ENCODE measurements around the gene NME4. TPM values are rescaled to one million over a fixed set of nuclear protein-coding genes. Genes with fewer than 3 reads are reported as not detected.

Gene NME4
- total RNA-seq, 3 donors from 2014 or later (not counting 1 experiment from before 2014, with no cell fraction given): 10.7 to 27.4 (median 25.4) TPM

DNA sequence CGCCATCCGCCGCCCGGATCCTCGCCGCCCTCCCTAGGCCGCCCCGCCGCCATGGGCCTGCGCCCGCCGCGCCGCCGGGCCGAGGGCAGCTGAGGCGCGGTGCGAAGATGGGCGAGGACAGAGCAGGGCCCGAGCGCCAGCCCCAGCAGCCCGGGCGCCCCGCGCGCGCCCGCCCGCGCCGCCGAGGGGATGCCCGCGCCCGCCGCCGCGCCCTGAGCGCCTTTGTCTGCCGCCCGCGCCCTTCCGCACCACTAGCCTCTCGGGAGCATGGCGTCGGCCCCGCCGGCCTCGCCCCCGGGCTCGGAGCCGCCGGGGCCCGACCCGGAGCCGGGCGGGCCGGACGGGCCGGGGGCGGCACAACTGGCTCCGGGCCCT, 28.7 kb downstream of the NME4 start:
- TF ChIP-seq CTCF (IDR thresholded peaks at IDR 0.05): no peak
- no peak overlapping the region for H3K4me3 ChIP-seq (ENCODE audit: low read length)

GRCh38 chr16:426115-426905, 29.3 kb downstream of the NME4 start:
- peaks cover 28 to 41% of the 10 kb centered on the region in 2 donors for H3K4me1 Mint-ChIP-seq
- H3K4me3 Mint-ChIP-seq: peak overlapping the region; percentile 85
- intact Hi-C loops (cut with micrococcal nuclease): no loop called here
- peak overlapping the region; percentile 63 to 74 for H3K27ac Mint-ChIP-seq
- Histone ChIP-seq H3K27ac (ENCODE audit: low read length) (no peak overlapping the region), H3K27me3 (ENCODE audit: control insufficient read depth, insufficient read depth, low read length) (no peaks in the 10 kb centered on the region), H3K9me3 (ENCODE audit: control insufficient read depth, insufficient read depth, low read length) (no peaks in the 10 kb centered on the region), H3K36me3 (ENCODE audit: control insufficient read depth, insufficient read depth, low read length) (peaks cover 1% of the 10 kb centered on the region), H3K4me3 (ENCODE audit: low read length) (peak overlapping the region; percentile 25), H3K4me1 (ENCODE audit: control insufficient read depth, insufficient read depth, low read length) (peaks cover 24% of the 10 kb centered on the region)
- H3K9me3 Mint-ChIP-seq: no peaks in the 10 kb centered on the region
- DNase-seq: peak; percentile 19 to 26
- under 1% methylated on average over 97 of the region's 97 CpGs for WGBS (ENCODE audit: insufficient coverage)
- TF ChIP-seq CTCF (IDR thresholded peaks at IDR 0.05): no peak
- H3K36me3 Mint-ChIP-seq: no peaks in the 10 kb centered on the region
- H3K27me3 Mint-ChIP-seq (ENCODE audit: low read depth in 2 of 2): no peaks in the 10 kb centered on the region
- ATAC-seq: peak in 1 of 3 donors; percentile 2

More for the DNA sequence above, 28.7 kb downstream of the NME4 start:
- under 1% methylated on average over 63 of the region's 63 CpGs for WGBS (ENCODE audit: insufficient coverage)
- no peaks in the 10 kb centered on the region for H3K9me3 Mint-ChIP-seq
- peak overlapping the region; percentile 92 for H3K4me3 Mint-ChIP-seq
- Histone ChIP-seq H3K4me1 (ENCODE audit: control insufficient read depth, insufficient read depth, low read length) (peaks cover 24% of the 10 kb centered on the region), H3K27me3 (ENCODE audit: control insufficient read depth, insufficient read depth, low read length) (no peaks in the 10 kb centered on the region), H3K36me3 (ENCODE audit: control insufficient read depth, insufficient read depth, low read length) (peaks cover 1% of the 10 kb centered on the region), H3K27ac (ENCODE audit: low read length) (peak overlapping the region; percentile 97), H3K9me3 (ENCODE audit: control insufficient read depth, insufficient read depth, low read length) (no peaks in the 10 kb centered on the region)
- H3K4me1 Mint-ChIP-seq: peaks cover 28 to 36% of the 10 kb centered on the region in 2 donors
- H3K36me3 Mint-ChIP-seq: no peaks in the 10 kb centered on the region
- intact Hi-C loops (cut with micrococcal nuclease): loop anchor here (1.0 to 2.0 kb wide), 2 partner anchors 33 to 164 kb away; no protein-coding TSS in a partner anchor
- peak; percentile 58 to 77 (median 70) for ATAC-seq
- DNase-seq: peak in 1 of 2 donors; percentile 74
- peak overlapping the region; percentile 89 to 91 for H3K27ac Mint-ChIP-seq
- peaks cover 0 to 3% of the 10 kb centered on the region in 2 donors for H3K27me3 Mint-ChIP-seq (ENCODE audit: low read depth in 2 of 2)

DNA sequence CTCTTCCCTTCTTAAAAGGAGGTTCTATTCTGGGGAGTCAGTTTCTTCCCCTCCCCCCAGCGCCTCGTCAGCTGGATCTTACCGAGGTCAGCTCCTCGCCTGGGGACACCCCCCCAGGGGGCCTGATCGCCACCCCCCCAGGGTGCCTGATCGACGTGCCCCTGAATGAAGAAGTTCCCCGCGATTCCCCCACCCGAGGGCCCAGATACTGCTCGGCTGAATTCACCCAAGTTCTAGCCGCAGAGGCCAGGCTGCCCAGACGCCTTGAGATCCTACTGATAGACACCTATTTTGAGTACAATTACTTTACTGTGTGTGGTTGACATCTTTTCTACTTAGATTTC, 29.9 kb downstream of the NME4 start:
- no peaks in the 10 kb centered on the region for H3K27me3 Mint-ChIP-seq (ENCODE audit: low read depth in 2 of 2)
- no peaks in the 10 kb centered on the region for H3K36me3 Mint-ChIP-seq
- ATAC-seq: no peak
- H3K4me1 Mint-ChIP-seq: peaks cover 28 to 41% of the 10 kb centered on the region in 2 donors
- Histone ChIP-seq H3K27me3 (ENCODE audit: control insufficient read depth, insufficient read depth, low read length) (no peaks in the 10 kb centered on the region), H3K4me3 (ENCODE audit: low read length) (peak overlapping the region; percentile 25), H3K27ac (ENCODE audit: low read length) (no peak overlapping the region), H3K36me3 (ENCODE audit: control insufficient read depth, insufficient read depth, low read length) (peaks cover 1% of the 10 kb centered on the region), H3K9me3 (ENCODE audit: control insufficient read depth, insufficient read depth, low read length) (no peaks in the 10 kb centered on the region), H3K4me1 (ENCODE audit: control insufficient read depth, insufficient read depth, low read length) (peaks cover 24% of the 10 kb centered on the region)
- H3K4me3 Mint-ChIP-seq: peak overlapping the region; percentile 85
- H3K27ac Mint-ChIP-seq: peak overlapping the region; percentile 63 to 74
- H3K9me3 Mint-ChIP-seq: no peaks in the 10 kb centered on the region
- 19% methylated on average over 12 of the region's 13 CpGs for WGBS (ENCODE audit: insufficient coverage)
- intact Hi-C loops (cut with micrococcal nuclease): no loop called here
- TF ChIP-seq CTCF (IDR thresholded peaks at IDR 0.05): no peak
- no peak for DNase-seq

Data from natural killer cell (primary cell).